ENCODE data around the gene PPP6R1. TPM values are rescaled to one million over a fixed set of nuclear protein-coding genes. Genes with fewer than 3 reads are reported as not detected.
"Not testable (repeated sequence)": the region's sequence is repeated elsewhere in the genome, so short reads cannot be mapped to it uniquely, and the experiment has no call there.

The PPP6R1 gene
- total RNA-seq, 1 donor from 2014 or later, result 74.3 TPM

GRCh38 chr19:55224679-55225414, 34.0 kb downstream of the PPP6R1 start:
- not testable (repeated sequence) for DNase-seq (ENCODE audit: low read depth)

GRCh38 chr19:55224038-55224665, 34.7 kb downstream of the PPP6R1 start:
- no peak for DNase-seq (ENCODE audit: low read depth)

- DNase-seq (ENCODE audit: low read depth), result no peak
These were observed 35.4 kb downstream of the PPP6R1 start for GRCh38 chr19:55223291-55224037.

GRCh38 chr19:55220525-55220924, 38.3 kb downstream of the PPP6R1 start:
- no peak for DNase-seq (ENCODE audit: low read depth)

- DNase-seq (ENCODE audit: low read depth), result peak; percentile 98
These were observed 42.2 kb downstream of the PPP6R1 start for GRCh38 chr19:55216461-55217198.

GRCh38 chr19:55213547-55213946, 45.3 kb downstream of the PPP6R1 start:
- DNase-seq (ENCODE audit: low read depth), result no peak

GRCh38 chr19:55212447-55212846, 46.4 kb downstream of the PPP6R1 start:
- DNase-seq (ENCODE audit: low read depth), result no peak

GRCh38 chr19:55209693-55210472, 48.9 kb downstream of the PPP6R1 start:
- DNase-seq (ENCODE audit: low read depth), result peak; percentile 97

GRCh38 chr19:55208880-55209692, 49.7 kb downstream of the PPP6R1 start, which contains the start of gene PTPRH:
PTPRH (minus strand) TSS chr19:55209501; CDS start chr19:55209433, 68 bp downstream.
- DNase-seq (ENCODE audit: low read depth), result no peak

GRCh38 chr19:55206664-55207500, 51.9 kb downstream of the PPP6R1 start:
- peak; percentile 77 for DNase-seq (ENCODE audit: low read depth)

GRCh38 chr19:55202199-55202598, 56.6 kb downstream of the PPP6R1 start:
- DNase-seq (ENCODE audit: low read depth), result not testable (repeated sequence)

GRCh38 chr19:55199620-55200204, 59.1 kb downstream of the PPP6R1 start:
- DNase-seq (ENCODE audit: low read depth), result no peak

GRCh38 chr19:55198651-55199050, 60.2 kb downstream of the PPP6R1 start:
- no peak for DNase-seq (ENCODE audit: low read depth)

- no peak for DNase-seq (ENCODE audit: low read depth)
These were observed 61.3 kb downstream of the PPP6R1 start for GRCh38 chr19:55197528-55197927.

- DNase-seq (ENCODE audit: low read depth), result no peak
These were observed 62.0 kb downstream of the PPP6R1 start for GRCh38 chr19:55196803-55197202.

- no peak for DNase-seq (ENCODE audit: low read depth)
These were observed 65.3 kb downstream of the PPP6R1 start for GRCh38 chr19:55193481-55193880.

- peak; percentile 74 for DNase-seq (ENCODE audit: low read depth)
These were observed 69.4 kb downstream of the PPP6R1 start for GRCh38 chr19:55189403-55189835.

GRCh38 chr19:55188625-55189024, 70.2 kb downstream of the PPP6R1 start:
- DNase-seq (ENCODE audit: low read depth), result peak; percentile 17

GRCh38 chr19:55186080-55186479, 72.7 kb downstream of the PPP6R1 start:
- DNase-seq (ENCODE audit: low read depth), result no peak
